Head of caudate nucleus (tissue), 42 donors: ENCODE measurements around the gene CCNE1.

ENCODE experiments used
- DNase-seq, 42 donors: peaks; one replicate each; pipeline versions ENCODE4 v3.0.0 to v3.0.0-alpha.2; 2020 to 2021; ENCODE audit warnings: mixed read lengths in 7 of 42
- intact Hi-C: fragments of 100-400 bp; cut with DNase I; formaldehyde crosslinking; loops from one replicate; pipeline ENCODE4 v1.15.0; 2022

Gene CCNE1

GRCh38 chr19:29811125-29812079 is at the start of gene CCNE1:
CCNE1 (plus strand) TSS chr19:29811991; CDS start chr19:29812556, 565 bp downstream.
- intact Hi-C loops = loop anchor here (2.0 to 10.0 kb wide), 2 partner anchors 33 to 133 kb away; partner anchors contain the start of gene URI1
- peak; percentile 71 to 97 (median 93) for DNase-seq

GRCh38 chr19:29763196-29763595 is 48.6 kb upstream of the CCNE1 start:
- intact Hi-C loops = loop anchor here (10.0 kb wide), 1 partner anchor 112 kb away; no protein-coding TSS in a partner anchor
- DNase-seq = no peak

- intact Hi-C loops = loop anchor here (10.0 kb wide), 1 partner anchor 110 kb away; no protein-coding TSS in a partner anchor
- DNase-seq = no peak
Observed at GRCh38 chr19:29764361-29764760, 47.4 kb upstream of the CCNE1 start.

DNA sequence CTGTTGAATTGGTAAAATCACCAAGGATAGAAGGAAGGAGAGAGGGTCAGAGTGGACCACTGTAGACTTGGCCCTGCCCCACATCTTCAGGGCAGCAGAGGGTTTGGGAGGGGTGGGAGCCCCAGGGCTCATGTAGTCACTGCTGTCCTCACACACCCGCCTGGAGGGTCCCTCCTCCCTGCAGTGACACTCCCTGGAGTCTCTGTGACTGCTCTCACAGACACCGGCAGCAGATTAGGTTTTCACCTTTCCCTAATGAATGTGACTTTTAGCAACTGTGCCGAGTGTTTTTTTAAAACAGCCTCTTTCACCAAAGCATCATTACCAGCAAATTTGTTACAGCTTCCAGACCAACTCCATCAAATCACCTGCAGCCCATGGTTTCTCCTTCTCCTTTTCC is 45.7 kb upstream of the CCNE1 start:
- intact Hi-C loops = loop anchor here (10.0 kb wide), 1 partner anchor 109 kb away; no protein-coding TSS in a partner anchor
- no peak for DNase-seq

GRCh38 chr19:29767039-29767735 is 44.6 kb upstream of the CCNE1 start:
- intact Hi-C loops = loop anchor here (10.0 kb wide), 1 partner anchor 108 kb away; no protein-coding TSS in a partner anchor
- DNase-seq = no peak

GRCh38 chr19:29768166-29768565 is 43.6 kb upstream of the CCNE1 start:
- DNase-seq = no peak
- intact Hi-C loops = loop anchor here (10.0 kb wide), 1 partner anchor 107 kb away; no protein-coding TSS in a partner anchor

- DNase-seq = no peak
- intact Hi-C loops = loop anchor here (10.0 kb wide), 1 partner anchor 105 kb away; no protein-coding TSS in a partner anchor
Observed at GRCh38 chr19:29769997-29770396, 41.8 kb upstream of the CCNE1 start.

GRCh38 chr19:29770648-29771047 is 41.1 kb upstream of the CCNE1 start:
- intact Hi-C loops = no loop called here
- DNase-seq = no peak

DNA sequence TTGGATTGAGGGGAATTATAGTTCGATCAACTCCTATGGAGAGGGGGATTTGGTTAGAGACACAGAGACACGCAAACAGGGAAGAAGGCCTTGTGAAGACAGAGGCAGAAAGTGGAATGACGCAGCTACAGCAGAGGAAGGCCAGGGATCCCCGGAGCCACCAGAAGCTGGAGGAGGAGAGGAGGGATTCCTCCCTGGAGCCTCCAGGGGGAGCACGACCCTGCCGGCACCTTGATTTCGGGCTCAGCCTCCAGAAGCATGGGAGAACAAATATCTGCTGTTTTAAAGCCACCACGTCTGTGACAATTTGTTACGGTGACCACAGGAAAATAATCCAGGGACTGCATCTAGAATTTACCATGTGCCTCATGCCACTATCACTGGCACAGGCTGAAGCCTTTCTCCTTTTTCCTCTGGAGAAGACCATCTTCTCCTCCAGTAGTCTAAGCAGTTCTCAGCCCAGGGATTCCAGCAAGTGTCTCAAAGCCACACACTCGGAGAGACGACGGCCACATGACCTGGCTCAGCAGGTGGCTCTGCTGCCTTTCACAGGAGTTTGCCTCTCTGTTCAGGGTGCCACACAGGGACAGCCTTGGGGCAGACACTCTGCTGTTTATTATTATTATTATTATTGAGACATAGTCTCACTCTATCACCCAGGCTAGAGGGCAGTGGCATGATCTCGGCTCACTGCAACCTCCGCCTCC is 39.9 kb upstream of the CCNE1 start:
- peak; percentile 33 to 84 (median 66) for DNase-seq
- intact Hi-C loops = no loop called here

GRCh38 chr19:29772696-29773095 is 39.1 kb upstream of the CCNE1 start:
- intact Hi-C loops = no loop called here
- no peak for DNase-seq

- intact Hi-C loops = no loop called here
- no peak for DNase-seq
Observed at GRCh38 chr19:29773141-29773540, 38.6 kb upstream of the CCNE1 start.

DNA sequence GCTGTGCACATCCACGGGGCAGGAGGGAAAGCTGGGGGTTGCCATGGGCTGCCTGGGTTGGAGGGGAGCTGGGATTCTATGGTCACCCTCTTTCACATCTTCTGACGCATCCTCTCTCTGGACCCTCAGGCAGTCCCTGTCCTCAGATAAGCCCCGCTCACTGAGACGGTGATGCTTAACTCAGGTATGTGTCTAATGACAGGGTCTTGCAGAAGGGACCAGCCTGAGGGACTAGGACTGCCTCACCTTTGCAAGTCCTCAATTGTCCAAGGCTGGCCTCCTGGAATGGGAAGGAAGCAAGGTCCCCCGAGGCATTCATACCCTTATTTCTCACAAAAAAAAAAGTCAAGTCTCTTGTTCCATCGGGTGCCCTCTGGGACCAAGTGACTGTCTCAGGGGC is 37.7 kb upstream of the CCNE1 start:
- intact Hi-C loops = no loop called here
- DNase-seq = no peak

- intact Hi-C loops = no loop called here
- DNase-seq = no peak
Observed at GRCh38 chr19:29777781-29778309, 33.9 kb upstream of the CCNE1 start.

DNA sequence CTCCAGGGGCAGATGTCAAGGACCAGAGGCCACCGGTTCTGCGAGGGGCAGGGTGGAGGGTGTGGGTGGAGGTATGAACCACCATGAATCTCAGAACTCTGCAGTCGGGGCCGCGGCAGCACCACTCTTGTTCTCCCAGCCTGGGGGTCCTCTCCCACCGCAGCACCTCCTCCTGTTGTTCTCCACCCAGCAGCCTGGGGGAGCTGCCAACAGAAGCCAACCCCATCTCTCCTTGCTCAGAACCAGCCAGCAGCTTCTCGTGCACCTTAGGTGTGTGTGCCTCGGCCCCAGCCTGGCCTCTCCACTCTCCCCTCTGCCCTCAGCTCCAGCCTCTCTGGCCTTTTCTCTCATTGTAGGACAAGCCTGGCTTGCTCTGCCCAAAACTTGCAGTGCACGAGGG is 31.9 kb upstream of the CCNE1 start:
- intact Hi-C loops = no loop called here
- no peak for DNase-seq

DNA sequence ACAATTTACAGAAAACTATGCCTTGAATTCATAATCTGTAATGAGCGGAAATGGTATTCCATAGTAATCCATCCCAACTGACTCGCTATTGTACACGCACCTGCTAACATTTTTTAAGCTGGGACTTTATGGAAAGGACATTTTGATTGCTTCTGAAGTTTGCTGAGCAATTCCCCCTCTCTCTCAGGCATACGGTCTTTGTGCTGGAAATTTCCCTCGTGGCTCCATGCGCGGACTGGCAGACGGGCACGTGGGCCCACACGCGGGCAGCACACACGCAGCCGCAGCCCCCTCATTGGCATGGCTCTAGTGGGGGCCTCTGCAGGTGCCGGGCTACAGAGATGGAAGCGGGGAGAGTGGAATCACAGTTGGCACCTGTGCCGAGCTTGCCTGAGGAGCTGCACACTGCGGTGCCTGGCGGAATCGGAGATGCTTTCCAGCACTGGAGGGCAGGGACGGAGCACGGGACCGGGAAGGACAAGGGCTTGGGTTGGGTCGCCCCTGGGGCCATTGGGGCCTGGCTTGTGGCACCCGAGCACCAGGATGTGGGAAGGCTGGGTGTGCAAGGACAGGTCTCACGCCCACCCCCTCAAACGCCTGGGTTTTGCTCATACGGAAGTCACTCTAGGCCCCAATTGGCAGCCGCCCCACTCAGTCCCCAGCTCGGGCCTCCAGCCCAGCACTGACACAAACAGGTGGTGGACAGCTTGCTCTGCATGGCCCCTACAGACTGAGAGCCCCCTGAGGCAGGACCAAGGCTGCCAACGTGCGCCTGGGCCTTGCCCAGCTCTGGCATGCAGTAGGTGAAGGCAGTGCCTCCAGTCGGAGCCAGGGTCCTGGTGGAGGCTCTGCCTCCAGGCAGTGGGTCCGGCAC is 30.2 kb upstream of the CCNE1 start:
- no peak for DNase-seq
- intact Hi-C loops = no loop called here

- intact Hi-C loops = no loop called here
- DNase-seq = no peak
Observed at GRCh38 chr19:29782260-29782580, 29.6 kb upstream of the CCNE1 start.

GRCh38 chr19:29783627-29784190 is 28.1 kb upstream of the CCNE1 start:
- intact Hi-C loops = no loop called here
- no peak for DNase-seq
